ENCODE measurements around the gene FBXO40.

The FBXO40 gene

DNA sequence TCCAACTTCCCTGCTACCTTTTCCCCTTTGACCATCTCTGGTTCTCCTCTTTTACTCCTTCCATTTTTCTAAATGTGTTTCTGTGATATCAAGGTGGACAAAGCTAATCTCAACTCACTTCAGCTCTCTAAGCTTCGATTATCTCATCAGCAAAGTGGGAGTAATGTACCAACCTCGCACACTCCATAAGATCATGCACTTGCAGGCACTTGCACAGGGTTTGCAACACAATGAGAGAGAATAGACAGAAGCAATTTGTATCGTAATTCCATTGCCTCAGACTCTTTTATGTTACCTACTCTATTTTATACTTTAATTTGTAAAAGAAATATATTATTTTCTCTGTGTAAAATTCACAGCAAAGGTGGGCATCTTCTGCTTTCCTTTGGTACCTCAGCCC, 40.4 kb upstream of the FBXO40 start:
- H3K4me1 ChIP-seq (ENCODE audit: insufficient read depth, poor library complexity, severe bottlenecking), result no peaks in the 10 kb centered on the region
- TF ChIP-seq, protein P1, sequence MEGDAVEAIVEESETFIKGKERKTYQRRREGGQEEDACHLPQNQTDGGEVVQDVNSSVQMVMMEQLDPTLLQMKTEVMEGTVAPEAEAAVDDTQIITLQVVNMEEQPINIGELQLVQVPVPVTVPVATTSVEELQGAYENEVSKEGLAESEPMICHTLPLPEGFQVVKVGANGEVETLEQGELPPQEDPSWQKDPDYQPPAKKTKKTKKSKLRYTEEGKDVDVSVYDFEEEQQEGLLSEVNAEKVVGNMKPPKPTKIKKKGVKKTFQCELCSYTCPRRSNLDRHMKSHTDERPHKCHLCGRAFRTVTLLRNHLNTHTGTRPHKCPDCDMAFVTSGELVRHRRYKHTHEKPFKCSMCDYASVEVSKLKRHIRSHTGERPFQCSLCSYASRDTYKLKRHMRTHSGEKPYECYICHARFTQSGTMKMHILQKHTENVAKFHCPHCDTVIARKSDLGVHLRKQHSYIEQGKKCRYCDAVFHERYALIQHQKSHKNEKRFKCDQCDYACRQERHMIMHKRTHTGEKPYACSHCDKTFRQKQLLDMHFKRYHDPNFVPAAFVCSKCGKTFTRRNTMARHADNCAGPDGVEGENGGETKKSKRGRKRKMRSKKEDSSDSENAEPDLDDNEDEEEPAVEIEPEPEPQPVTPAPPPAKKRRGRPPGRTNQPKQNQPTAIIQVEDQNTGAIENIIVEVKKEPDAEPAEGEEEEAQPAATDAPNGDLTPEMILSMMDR (IDR thresholded peaks at IDR 0.05; ENCODE audit: poor library complexity, severe bottlenecking), result no peak
- ATAC-seq (ENCODE audit: low read depth), result no peak

DNA sequence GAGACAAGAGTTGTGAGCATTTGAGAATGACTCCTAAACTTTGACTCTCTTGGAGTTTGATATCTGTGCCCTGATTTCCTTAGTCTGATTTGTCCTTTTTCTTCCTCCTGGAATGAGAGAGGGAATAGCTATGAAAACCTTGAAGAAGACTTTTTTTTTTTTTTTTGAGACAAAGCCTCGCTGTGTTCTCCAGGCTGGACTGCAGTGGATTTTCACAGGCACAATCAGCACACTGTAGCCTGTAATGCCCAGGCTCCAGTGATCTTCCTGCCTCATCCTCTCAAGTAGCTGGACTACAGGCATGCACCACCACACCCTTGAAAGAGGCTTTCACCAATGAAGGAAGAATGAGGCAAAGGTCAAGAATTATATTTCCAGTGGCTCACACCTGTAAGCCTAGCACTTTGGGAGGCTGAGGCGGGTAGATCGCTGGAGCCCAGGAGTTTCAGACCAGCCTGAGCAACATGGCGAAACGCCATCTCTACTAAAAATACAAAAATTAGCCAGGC, 35.7 kb upstream of the FBXO40 start:
- H3K4me3 ChIP-seq (ENCODE audit: severe bottlenecking), result no peak overlapping the region
- no peak overlapping the region for H3K27ac ChIP-seq (ENCODE audit: poor library complexity, severe bottlenecking)
- H3K27me3 ChIP-seq (ENCODE audit: insufficient read depth, poor library complexity, severe bottlenecking), result no peaks in the 10 kb centered on the region
- ATAC-seq (ENCODE audit: low read depth) (no peak), DNase-seq (ENCODE audit: low spot score) (no peak)
- TF ChIP-seq, protein P1 (IDR thresholded peaks at IDR 0.05; ENCODE audit: poor library complexity, severe bottlenecking), result no peak
- H3K36me3 ChIP-seq (ENCODE audit: low read depth), result no peaks in the 10 kb centered on the region
- H3K9me3 ChIP-seq (ENCODE audit: severe bottlenecking), result no peaks in the 10 kb centered on the region
- no peaks in the 10 kb centered on the region for H3K4me1 ChIP-seq (ENCODE audit: insufficient read depth, poor library complexity, severe bottlenecking)

More for the DNA sequence above, 40.4 kb upstream of the FBXO40 start:
- Histone ChIP-seq H3K4me3 (ENCODE audit: severe bottlenecking) (no peak overlapping the region), H3K27ac (ENCODE audit: poor library complexity, severe bottlenecking) (no peak overlapping the region), H3K27me3 (ENCODE audit: insufficient read depth, poor library complexity, severe bottlenecking) (no peaks in the 10 kb centered on the region), H3K36me3 (ENCODE audit: low read depth) (no peaks in the 10 kb centered on the region), H3K9me3 (ENCODE audit: severe bottlenecking) (no peaks in the 10 kb centered on the region)
- no peak for DNase-seq (ENCODE audit: low spot score)

DNA sequence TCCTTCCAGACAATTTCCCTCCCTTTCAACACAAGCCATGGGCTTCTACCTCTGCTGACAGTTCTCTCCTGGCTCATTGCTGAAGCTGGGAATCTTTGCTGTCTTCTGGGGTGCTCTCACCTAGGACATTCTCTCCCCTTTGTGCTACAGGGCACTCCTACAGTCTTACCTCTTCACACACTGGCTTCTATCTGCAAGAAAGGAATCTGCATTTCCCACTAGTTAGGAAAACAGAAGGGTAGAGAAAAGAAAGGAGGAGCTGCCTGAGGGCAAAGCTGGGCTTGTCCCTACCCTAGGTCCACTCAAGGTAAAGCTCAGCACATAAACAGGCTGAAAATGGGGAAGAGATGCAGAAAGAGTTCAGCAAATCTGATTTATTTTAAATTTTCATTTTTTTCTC, 31.0 kb upstream of the FBXO40 start:
- no peak for DNase-seq (ENCODE audit: low spot score)
- Histone ChIP-seq H3K9me3 (ENCODE audit: severe bottlenecking) (no peaks in the 10 kb centered on the region), H3K4me3 (ENCODE audit: severe bottlenecking) (no peak overlapping the region), H3K27ac (ENCODE audit: poor library complexity, severe bottlenecking) (no peak overlapping the region), H3K36me3 (ENCODE audit: low read depth) (no peaks in the 10 kb centered on the region), H3K4me1 (ENCODE audit: insufficient read depth, poor library complexity, severe bottlenecking) (no peaks in the 10 kb centered on the region), H3K27me3 (ENCODE audit: insufficient read depth, poor library complexity, severe bottlenecking) (no peaks in the 10 kb centered on the region)
- no peak for ATAC-seq (ENCODE audit: low read depth)
- TF ChIP-seq, protein P1 (IDR thresholded peaks at IDR 0.05; ENCODE audit: poor library complexity, severe bottlenecking), result no peak

DNA sequence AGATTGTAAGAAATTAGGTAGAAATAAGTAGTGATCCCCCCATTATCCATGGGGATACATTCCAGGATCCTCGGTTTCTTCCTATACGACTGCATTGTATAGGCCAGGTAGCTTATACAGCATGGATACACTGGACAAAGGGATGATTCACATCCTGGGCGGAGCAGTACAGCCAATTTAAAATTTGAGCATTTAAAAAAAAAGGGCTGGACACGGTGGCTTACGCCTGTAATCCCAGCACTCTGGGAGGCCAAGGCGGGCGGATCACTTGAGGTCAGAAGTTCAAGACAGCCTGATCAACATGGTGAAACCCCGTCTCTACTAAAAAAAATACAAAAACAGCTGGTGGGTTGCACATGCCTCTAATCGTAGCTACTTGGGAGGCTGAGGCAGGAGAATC, 26.4 kb upstream of the FBXO40 start:
- Histone ChIP-seq H3K4me3 (ENCODE audit: severe bottlenecking) (no peak overlapping the region), H3K9me3 (ENCODE audit: severe bottlenecking) (no peaks in the 10 kb centered on the region), H3K27me3 (ENCODE audit: insufficient read depth, poor library complexity, severe bottlenecking) (no peaks in the 10 kb centered on the region), H3K4me1 (ENCODE audit: insufficient read depth, poor library complexity, severe bottlenecking) (no peaks in the 10 kb centered on the region), H3K36me3 (ENCODE audit: low read depth) (no peaks in the 10 kb centered on the region), H3K27ac (ENCODE audit: poor library complexity, severe bottlenecking) (no peak overlapping the region)
- TF ChIP-seq, protein P1 (IDR thresholded peaks at IDR 0.05; ENCODE audit: poor library complexity, severe bottlenecking), result no peak
- DNase-seq (ENCODE audit: low spot score), result no peak
- 0 out of 3 replicates have a peak, but pooled peaks have one; percentile 29 for ATAC-seq (ENCODE audit: low read depth)

DNA sequence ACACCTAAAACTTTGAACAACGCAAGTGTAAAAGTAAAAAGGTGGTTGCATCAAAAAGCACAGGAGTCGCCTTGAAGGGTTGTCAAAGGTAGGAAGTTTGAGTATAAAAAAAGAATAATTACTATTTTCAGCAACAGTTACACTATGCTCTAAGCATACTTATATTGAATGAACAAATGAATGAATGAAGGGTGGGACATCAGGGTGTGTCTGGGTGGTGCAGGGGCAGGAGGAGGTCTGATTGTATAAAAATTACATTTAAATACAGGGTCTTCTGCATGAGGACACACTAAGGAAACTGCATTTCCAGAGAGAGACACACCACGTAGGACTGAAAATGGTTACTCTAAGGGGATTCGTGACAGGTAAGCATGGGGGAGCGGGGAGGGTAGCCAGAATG, 25.5 kb upstream of the FBXO40 start, which contains the start of gene ARGFX:
Gene ARGFX, plus strand, starts transcription at position 301 of the 400 bp plus-strand sequence. CDS start 2,765 bp downstream, outside the sequence.
- Histone ChIP-seq H3K9me3 (ENCODE audit: severe bottlenecking) (no peaks in the 10 kb centered on the region), H3K27me3 (ENCODE audit: insufficient read depth, poor library complexity, severe bottlenecking) (no peaks in the 10 kb centered on the region), H3K27ac (ENCODE audit: poor library complexity, severe bottlenecking) (no peak within 1 kb of the TSS), H3K36me3 (ENCODE audit: low read depth) (no peaks in the 10 kb centered on the region), H3K4me3 (ENCODE audit: severe bottlenecking) (no peak within 1 kb of the TSS), H3K4me1 (ENCODE audit: insufficient read depth, poor library complexity, severe bottlenecking) (no peaks in the 10 kb centered on the region)
- TF ChIP-seq, protein P1 (IDR thresholded peaks at IDR 0.05; ENCODE audit: poor library complexity, severe bottlenecking), result no peak
- DNase-seq (ENCODE audit: low spot score) (no peak), ATAC-seq (ENCODE audit: low read depth) (no peak)
